Right lobe of liver (tissue), 4 donors: Measurements from ENCODE around the gene CARS1.

Source experiments
- POLR2A ChIP-seq: fragments of 450-650 bp; IDR thresholded peaks from one replicate; pipeline ENCODE4 v1.6.1; 2017; ENCODE audit warnings: antibody characterized with exemption, mild to moderate bottlenecking
- TF ChIP-seq, protein P1 (sequence below), 4 donors: fragments of 200-600 bp in 3 of 4; fragments of 450-650 bp in 1 of 4; IDR thresholded peaks; one replicate each; pipeline versions ENCODE4 v1.5.1 to v1.8.0; 2016 to 2022; ENCODE audit warnings: antibody characterized with exemption in 4 of 4, mild to moderate bottlenecking in 2 of 4
- donor health status: DM: no; HTN: no; CAD: no.
- donor health status: DM: no; HTN: no; CAD: no.
- donor health status: DM: no; HTN: yes; CAD: no.

DNA sequence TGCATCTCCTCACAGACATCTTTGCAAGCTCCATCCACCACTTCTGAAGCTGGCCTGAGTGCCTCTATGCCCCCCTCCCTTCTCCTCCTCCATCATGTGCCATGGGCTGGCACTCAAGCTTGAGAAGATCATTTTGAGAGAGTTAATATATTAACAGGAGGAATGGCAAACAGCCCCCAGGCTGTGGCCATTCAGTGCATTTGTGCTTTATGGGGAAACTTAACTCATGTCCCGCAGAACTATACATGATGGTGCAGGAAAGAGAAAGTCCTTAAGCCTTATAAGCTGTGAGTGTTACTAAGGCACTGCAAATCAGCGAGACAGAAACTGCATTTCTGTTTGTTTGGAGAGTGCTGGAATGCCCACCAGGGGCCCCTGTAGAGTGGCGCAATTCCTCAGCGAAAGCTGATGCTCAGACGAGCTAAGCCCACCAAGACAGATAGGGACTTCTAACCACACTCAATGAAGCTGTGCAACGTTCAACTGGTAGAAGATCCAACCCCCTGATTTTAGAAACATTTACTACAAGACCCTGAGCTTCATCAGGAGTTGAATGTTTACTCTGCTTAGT, 101.2 kb downstream of the CARS1 start:
- TF ChIP-seq, protein P1, sequence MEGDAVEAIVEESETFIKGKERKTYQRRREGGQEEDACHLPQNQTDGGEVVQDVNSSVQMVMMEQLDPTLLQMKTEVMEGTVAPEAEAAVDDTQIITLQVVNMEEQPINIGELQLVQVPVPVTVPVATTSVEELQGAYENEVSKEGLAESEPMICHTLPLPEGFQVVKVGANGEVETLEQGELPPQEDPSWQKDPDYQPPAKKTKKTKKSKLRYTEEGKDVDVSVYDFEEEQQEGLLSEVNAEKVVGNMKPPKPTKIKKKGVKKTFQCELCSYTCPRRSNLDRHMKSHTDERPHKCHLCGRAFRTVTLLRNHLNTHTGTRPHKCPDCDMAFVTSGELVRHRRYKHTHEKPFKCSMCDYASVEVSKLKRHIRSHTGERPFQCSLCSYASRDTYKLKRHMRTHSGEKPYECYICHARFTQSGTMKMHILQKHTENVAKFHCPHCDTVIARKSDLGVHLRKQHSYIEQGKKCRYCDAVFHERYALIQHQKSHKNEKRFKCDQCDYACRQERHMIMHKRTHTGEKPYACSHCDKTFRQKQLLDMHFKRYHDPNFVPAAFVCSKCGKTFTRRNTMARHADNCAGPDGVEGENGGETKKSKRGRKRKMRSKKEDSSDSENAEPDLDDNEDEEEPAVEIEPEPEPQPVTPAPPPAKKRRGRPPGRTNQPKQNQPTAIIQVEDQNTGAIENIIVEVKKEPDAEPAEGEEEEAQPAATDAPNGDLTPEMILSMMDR (IDR thresholded peaks at IDR 0.05): no peak
- TF ChIP-seq POLR2A: no peak
